ENCODE results near the gene SGMS1.

SGMS1 gene

GRCh38 chr10:50522908-50523307 is 100.8 kb downstream of the SGMS1 start:
- Histone ChIP-seq H3K27me3 (ENCODE audit: insufficient read depth, low read length) (no peaks in the 10 kb centered on the region), H3F3A (ENCODE audit: insufficient read depth, low read length) (no peaks in the 10 kb centered on the region), H3K79me2 (ENCODE audit: insufficient read depth, low read length) (no peaks in the 10 kb centered on the region), H3K9me2 (ENCODE audit: low read depth, low read length) (no peaks in the 10 kb centered on the region), H2AFZ (ENCODE audit: low read length) (no peak overlapping the region), H3K9ac (ENCODE audit: low read length) (no peak overlapping the region), H3K4me2 (ENCODE audit: low read length) (no peak overlapping the region), H4K20me1 (ENCODE audit: insufficient read depth, low read length) (no peaks in the 10 kb centered on the region), H3K4me3 (ENCODE audit: low read depth, low read length, poor library complexity, severe bottlenecking) (no peak overlapping the region), H3K9me3 (ENCODE audit: low read length) (no peaks in the 10 kb centered on the region), H3K4me1 (ENCODE audit: insufficient read depth, low read length, severe bottlenecking) (no peaks in the 10 kb centered on the region), H3K36me3 (ENCODE audit: insufficient read depth, low read length) (no peaks in the 10 kb centered on the region), H3K27ac (ENCODE audit: low read depth, low read length, poor library complexity, severe bottlenecking) (no peak overlapping the region)
- no peak for TF ChIP-seq EZH2 (IDR thresholded peaks at IDR 0.05; ENCODE audit: borderline replicate concordance, low read length)
- TF ChIP-seq, protein P1, sequence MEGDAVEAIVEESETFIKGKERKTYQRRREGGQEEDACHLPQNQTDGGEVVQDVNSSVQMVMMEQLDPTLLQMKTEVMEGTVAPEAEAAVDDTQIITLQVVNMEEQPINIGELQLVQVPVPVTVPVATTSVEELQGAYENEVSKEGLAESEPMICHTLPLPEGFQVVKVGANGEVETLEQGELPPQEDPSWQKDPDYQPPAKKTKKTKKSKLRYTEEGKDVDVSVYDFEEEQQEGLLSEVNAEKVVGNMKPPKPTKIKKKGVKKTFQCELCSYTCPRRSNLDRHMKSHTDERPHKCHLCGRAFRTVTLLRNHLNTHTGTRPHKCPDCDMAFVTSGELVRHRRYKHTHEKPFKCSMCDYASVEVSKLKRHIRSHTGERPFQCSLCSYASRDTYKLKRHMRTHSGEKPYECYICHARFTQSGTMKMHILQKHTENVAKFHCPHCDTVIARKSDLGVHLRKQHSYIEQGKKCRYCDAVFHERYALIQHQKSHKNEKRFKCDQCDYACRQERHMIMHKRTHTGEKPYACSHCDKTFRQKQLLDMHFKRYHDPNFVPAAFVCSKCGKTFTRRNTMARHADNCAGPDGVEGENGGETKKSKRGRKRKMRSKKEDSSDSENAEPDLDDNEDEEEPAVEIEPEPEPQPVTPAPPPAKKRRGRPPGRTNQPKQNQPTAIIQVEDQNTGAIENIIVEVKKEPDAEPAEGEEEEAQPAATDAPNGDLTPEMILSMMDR (IDR thresholded peaks at IDR 0.05; ENCODE audit: low read length): no peak

DNA sequence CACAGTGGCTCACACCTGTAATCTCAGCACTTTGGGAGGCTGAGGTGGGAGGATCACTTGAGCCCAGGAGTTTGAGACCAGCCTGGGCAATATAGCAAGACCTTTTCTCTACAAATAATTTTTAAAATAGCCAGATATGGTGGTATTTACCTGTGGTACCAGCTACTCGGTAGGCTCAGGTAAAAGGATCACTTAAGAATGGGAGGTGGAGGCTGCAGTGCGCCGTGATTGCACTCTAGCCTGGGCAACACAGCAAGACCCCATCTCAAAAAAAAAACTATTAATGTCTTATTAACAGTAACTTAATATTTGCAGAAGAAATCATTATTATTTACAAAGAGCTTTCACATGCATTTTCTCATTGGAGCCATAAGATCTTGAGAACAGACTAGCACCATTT is 103.6 kb downstream of the SGMS1 start:
- H4K20me1 ChIP-seq (ENCODE audit: insufficient read depth, low read length): no peaks in the 10 kb centered on the region
- no peaks in the 10 kb centered on the region for H3K79me2 ChIP-seq (ENCODE audit: insufficient read depth, low read length)
- TF ChIP-seq, protein P1 (IDR thresholded peaks at IDR 0.05; ENCODE audit: low read length): no peak

DNA sequence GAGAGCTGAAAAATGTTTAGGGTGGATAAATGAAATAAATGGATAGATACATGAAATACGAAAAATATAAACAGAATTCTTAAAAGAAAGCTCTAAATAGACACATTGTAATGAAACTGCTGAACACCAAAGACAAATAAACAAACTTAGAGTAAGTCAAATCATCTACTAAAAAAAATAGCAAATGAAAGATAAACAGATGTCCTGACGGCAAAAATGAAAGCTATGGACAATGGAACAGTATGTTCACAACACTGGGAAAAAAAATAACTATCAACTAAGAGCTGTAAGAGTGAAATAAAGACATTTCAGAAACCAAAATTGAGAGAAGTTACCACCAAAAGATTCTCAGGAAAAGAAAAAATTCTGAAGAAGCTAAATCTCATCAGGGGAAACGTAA is 106.1 kb downstream of the SGMS1 start:
- H3K36me3 ChIP-seq (ENCODE audit: insufficient read depth, low read length): no peaks in the 10 kb centered on the region
- H3F3A ChIP-seq (ENCODE audit: insufficient read depth, low read length): no peaks in the 10 kb centered on the region
- no peaks in the 10 kb centered on the region for H4K20me1 ChIP-seq (ENCODE audit: insufficient read depth, low read length)
- no peak for TF ChIP-seq EZH2 (IDR thresholded peaks at IDR 0.05; ENCODE audit: borderline replicate concordance, low read length)
- TF ChIP-seq, protein P1 (IDR thresholded peaks at IDR 0.05; ENCODE audit: low read length): no peak
- H3K4me1 ChIP-seq (ENCODE audit: insufficient read depth, low read length, severe bottlenecking): peaks cover 8% of the 10 kb centered on the region
- no peaks in the 10 kb centered on the region for H3K27me3 ChIP-seq (ENCODE audit: insufficient read depth, low read length)
- no peak overlapping the region for H3K4me3 ChIP-seq (ENCODE audit: low read depth, low read length, poor library complexity, severe bottlenecking)
- no peak overlapping the region for H2AFZ ChIP-seq (ENCODE audit: low read length)
- H3K9me2 ChIP-seq (ENCODE audit: low read depth, low read length): no peaks in the 10 kb centered on the region
- no peaks in the 10 kb centered on the region for H3K79me2 ChIP-seq (ENCODE audit: insufficient read depth, low read length)
- no peak overlapping the region for H3K9ac ChIP-seq (ENCODE audit: low read length)
- no peak overlapping the region for H3K27ac ChIP-seq (ENCODE audit: low read depth, low read length, poor library complexity, severe bottlenecking)
- H3K9me3 ChIP-seq (ENCODE audit: low read length): no peaks in the 10 kb centered on the region
- no peak overlapping the region for H3K4me2 ChIP-seq (ENCODE audit: low read length)

More for the DNA sequence above, 103.6 kb downstream of the SGMS1 start:
- Histone ChIP-seq H3K36me3 (ENCODE audit: insufficient read depth, low read length) (no peaks in the 10 kb centered on the region), H3K27me3 (ENCODE audit: insufficient read depth, low read length) (no peaks in the 10 kb centered on the region), H3K9ac (ENCODE audit: low read length) (no peak overlapping the region), H3K4me2 (ENCODE audit: low read length) (no peak overlapping the region), H3K4me3 (ENCODE audit: low read depth, low read length, poor library complexity, severe bottlenecking) (no peak overlapping the region), H3K9me3 (ENCODE audit: low read length) (no peaks in the 10 kb centered on the region), H3K27ac (ENCODE audit: low read depth, low read length, poor library complexity, severe bottlenecking) (no peak overlapping the region), H3K4me1 (ENCODE audit: insufficient read depth, low read length, severe bottlenecking) (no peaks in the 10 kb centered on the region), H3F3A (ENCODE audit: insufficient read depth, low read length) (no peaks in the 10 kb centered on the region), H2AFZ (ENCODE audit: low read length) (no peak overlapping the region), H3K9me2 (ENCODE audit: low read depth, low read length) (no peaks in the 10 kb centered on the region)

All from OCI-LY1 (cell line).